DMS 273 treated with DMSO at 0.1 percent for 48 hours (cell line): ENCODE data around the gene ZBTB20.

ENCODE experiments used
- DNase-seq: peaks from one replicate; lab custom pipeline; 2025; lab: John Stamatoyannopoulos, UW

The ZBTB20 gene

GRCh38 chr3:114571363-114571762 lies 575.7 kb downstream of the ZBTB20 start:
- DNase-seq = no peak

DNA sequence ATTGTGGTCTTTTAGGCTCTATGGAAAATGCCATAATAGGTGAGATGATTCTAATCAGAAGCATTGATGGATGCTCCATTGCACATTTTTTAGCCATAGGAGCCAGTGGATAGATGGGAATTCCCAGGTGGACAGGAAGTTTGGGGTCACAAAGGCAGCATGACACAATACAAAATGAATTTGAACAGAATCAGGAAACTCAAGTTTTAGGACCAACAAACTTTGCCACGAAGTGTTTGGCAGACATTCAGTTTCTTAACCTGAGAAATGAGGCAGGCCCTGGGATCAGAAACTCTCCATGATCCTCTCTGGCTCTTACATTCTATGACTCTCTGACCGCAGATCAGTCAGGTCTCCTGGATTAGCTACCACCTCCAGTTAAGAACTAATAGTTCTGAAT lies 577.9 kb downstream of the ZBTB20 start:
- no peak for DNase-seq

DNA sequence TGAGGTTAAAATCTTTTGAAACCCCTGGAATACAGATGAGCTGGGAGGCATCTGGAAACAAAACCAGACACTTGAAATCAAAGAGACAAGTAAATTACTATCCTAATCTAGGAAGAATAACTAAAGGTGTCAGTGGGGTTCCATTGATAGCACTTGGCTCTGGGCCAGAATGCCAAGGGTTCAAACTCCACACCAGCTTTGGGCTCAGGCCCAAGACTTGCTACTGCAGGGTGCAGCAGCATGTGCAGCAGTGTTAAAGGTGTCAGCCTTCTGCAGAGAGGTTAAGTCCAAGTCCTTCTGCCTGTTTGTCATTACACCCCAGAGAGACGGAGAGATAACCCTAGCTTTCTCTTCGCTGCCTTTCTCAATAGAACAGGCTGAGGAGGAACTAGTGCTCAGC lies 579.3 kb downstream of the ZBTB20 start:
- no peak for DNase-seq

DNA sequence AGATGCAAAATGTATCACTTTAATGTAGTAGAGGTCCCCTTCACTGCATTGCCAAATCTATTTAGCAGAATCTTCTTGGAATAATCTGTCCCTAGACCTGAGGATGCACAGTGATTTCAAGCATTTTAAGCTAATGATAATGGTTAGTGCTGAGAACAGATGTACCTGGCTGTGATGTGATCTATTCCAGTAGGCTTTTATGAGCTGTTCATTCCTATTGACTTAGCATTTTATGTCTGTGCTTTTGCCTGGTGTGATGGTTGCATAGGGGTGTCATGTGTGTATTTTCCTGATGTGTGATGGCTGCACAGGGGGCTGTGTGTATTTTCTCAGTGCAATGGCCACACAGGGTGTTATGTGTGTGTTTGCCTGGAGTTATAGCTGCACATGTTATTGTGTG lies 580.3 kb downstream of the ZBTB20 start:
- DNase-seq = no peak

- DNase-seq = no peak
These were observed 580.8 kb downstream of the ZBTB20 start for GRCh38 chr3:114566162-114566755.

GRCh38 chr3:114565216-114565615 lies 581.9 kb downstream of the ZBTB20 start:
- no peak for DNase-seq

- DNase-seq = no peak
These were observed 583.4 kb downstream of the ZBTB20 start for GRCh38 chr3:114563720-114564119.

DNA sequence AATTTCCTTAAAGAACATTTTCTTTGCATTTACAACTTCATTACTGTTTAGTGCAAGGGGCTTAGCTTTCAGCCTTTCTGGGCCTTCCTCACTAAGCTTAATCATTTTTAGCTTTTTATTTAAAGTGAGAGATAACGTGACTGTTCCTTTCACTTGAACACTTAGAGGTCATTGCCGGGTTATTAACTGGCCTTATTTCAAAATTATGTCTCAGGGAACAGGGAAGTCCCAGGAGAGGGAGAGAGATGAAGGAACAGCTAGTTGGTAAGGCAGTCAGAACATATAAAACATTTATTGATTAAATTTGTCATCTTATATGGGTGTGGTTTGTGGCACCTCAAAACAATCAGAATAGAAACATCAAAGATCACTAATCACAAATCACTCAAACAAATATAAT lies 584.5 kb downstream of the ZBTB20 start:
- DNase-seq = no peak

DNA sequence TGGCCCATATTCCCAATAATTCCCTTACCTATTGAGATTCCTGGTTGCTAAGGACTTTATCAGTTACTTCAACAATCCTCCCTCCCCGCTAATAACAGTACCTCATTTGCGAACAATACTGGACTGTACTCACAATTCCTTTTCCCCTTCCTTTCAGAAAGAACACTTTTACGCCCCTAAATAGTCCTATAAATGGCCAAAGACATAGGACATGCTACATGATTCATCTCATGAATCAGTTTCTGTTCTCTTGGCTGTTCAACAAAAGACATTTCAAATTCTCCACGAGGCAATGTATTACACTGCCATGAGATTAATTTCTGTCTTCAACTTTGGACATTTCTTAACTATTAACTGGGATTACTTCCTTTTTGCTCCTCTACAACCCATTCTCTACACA lies 588.8 kb downstream of the ZBTB20 start:
- no peak for DNase-seq

GRCh38 chr3:114557791-114558190 lies 589.3 kb downstream of the ZBTB20 start:
- DNase-seq = no peak

GRCh38 chr3:114556657-114557213 lies 590.4 kb downstream of the ZBTB20 start:
- DNase-seq = no peak

DNA sequence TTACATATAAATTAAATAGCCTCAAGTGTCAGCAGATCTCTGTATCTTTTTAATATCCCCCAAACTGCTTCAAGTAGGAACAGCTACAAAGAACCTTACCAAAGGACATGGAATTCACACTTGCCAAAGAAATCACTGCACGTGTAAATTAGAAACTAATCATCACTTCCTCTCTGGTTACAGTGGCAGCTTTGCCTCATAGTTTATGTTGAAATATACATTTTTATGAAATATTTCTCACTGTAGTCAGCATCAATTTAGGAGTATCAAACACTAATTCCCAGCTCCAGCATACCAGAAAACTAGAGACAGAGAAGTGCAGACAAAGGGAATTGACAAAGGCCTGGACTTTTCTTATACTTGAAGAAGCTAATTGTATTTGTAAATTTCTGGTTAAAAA lies 592.4 kb downstream of the ZBTB20 start:
- DNase-seq = no peak

DNA sequence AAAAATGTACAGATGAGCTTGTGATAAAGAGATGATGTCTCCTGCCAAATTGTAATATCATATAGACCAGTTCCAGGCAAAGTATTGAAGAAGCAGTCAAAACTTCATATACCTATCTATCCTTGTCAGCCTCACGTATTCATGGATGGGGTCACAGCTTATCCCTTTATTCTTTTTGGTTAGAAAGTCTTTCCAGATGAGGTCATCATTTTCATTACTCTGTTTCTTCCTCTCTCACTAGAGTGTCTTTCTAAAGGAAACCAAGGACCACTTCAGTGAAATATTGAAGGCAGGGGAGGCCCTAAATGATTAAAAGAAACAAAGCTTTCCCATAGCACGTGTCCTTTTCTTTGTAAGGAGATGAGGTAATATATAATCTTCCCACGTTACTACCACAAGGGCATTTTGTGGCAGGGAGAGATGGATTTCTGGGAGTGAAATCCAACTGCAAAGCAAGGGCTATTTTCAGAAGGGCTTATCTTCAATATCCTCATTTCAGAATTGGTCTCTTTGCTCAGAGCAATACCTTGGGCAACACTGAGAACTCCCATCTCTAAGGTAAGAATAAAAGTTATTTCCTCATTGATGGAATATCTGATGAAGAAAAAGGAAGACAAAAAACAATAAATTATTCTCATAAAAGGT lies 593.0 kb downstream of the ZBTB20 start:
- no peak for DNase-seq

DNA sequence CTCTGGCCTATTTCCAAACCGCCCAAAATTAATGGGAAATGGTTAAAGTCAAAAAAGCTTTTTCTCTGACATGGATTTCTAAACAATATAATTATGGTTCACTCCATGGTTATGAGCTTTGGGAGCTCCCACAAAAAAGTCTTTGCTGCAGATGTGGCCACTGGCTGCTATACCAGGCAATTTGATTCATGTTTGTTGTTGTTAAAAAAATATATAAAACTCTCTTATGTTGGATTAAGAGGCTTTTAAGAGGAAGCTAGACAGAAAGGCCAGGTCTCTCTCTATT lies 594.6 kb downstream of the ZBTB20 start:
- no peak for DNase-seq

DNA sequence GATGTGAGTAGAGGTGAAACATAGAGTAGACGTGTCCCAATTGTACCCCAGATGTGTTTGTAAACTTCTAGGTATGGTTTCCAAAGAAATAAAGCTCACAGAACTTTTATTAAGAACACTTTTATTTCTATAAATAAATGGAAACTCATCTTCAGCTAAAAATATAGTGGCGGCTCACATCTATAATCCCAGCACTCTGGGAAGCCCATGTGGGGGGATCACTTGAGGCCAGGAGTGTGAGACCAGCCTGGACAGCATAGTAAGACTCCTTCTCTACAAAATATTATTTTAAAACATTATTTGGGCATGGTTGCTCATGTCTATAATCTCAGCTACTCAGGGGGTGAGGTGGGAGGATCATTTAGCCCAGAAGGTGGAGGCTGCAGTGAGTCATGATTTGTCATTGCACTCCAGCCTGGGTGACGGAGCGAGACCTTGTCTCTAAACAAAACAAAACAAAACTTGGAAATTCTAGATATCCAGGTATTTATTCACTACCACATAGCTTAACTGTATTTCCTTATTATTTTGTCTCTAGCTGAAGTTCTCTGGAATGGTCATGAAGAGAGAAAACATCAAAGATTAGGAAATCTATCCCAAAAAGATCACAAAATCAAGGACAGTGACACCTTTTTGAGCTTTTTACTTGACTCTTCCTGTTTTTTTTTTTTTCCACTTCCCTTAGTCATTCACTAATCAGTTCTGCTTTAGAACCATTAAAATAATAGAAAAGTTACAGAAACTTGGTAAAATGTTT lies 595.1 kb downstream of the ZBTB20 start:
- no peak for DNase-seq

DNA sequence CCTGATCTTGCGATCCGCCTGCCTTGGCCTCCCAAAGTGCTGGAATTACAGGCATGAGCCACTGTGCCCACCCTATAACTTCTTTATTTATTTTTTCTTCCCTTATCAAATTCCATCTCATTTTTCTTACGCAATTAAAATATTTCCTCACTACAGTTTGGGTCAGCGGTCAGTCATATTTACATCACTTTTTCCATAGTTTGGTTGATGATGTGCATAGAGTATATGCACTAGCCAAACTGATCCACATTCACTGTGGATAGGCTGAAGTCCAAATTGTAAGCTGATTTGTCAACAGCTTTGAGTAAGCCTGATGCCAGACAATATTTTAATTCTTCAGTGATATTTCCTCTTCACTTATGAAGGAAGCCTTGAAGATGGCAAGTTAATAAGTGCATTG lies 596.9 kb downstream of the ZBTB20 start:
- DNase-seq = no peak

DNA sequence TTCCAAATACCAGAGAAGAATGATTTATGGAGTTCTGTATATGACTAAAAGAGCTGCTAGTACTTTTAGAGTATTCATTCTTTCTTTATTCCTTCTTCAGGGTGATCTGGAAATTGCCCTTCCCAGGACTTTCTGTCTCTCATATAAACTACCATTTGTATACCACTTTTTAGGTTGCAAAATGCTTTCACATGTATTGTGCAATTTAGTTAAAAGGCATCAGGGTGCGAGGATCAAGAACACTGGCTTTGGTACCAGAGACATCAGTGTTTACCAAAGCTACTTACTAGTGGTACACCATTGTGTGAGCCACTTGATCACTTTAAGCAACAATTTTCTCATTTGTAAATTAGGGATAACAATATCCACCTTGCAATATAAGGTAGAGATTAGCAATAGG lies 601.9 kb downstream of the ZBTB20 start:
- no peak for DNase-seq

- no peak for DNase-seq
These were observed 604.7 kb downstream of the ZBTB20 start for GRCh38 chr3:114542359-114542758.

GRCh38 chr3:114539525-114539924 lies 607.6 kb downstream of the ZBTB20 start:
- no peak for DNase-seq

- no peak for DNase-seq
These were observed 608.9 kb downstream of the ZBTB20 start for GRCh38 chr3:114538211-114538610.

GRCh38 chr3:114528517-114528916 lies 618.6 kb downstream of the ZBTB20 start:
- no peak for DNase-seq

DNA sequence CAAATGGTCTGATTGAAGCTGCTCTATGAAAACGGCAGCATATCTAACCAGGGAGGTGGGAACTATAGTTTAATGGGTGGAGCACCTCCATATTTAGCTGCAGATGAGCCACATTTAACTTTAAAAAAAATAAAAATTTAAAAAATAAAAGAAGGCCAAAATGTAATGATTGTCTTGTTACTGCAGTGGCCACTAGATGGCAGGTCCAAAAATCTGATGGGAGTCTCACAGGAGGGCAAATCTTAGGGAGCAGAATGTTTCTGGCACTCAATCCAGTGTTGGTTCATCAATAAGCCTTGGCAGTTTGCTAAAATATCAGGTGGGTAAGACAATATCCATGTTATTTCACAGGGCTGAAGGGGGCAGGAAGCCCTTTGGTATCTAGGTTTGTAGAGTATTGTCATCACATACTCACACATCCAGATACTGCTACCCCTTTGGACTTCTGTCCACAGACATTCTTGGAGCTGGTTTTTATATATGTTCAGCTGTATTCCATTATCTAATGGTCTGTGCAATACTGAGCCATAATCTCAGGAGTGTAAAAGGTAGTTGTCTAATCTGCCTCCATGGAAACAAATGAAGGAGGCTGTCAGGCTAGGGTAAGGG lies 619.9 kb downstream of the ZBTB20 start:
- DNase-seq = no peak

GRCh38 chr3:114525278-114525677 lies 621.8 kb downstream of the ZBTB20 start:
- no peak for DNase-seq
